Urinary bladder (tissue), 4 donors: ENCODE results near the gene NTMT1. TPM values are rescaled to one million over a fixed set of nuclear protein-coding genes. Genes with fewer than 3 reads are reported as not detected.

Experiments
- DNase-seq: peaks from one replicate; pipeline ENCODE4 v3.0.0-alpha.2; 2015; ENCODE audit errors: extremely low spot score
- H3K27ac ChIP-seq: one replicate; pipeline ENCODE4 v1.5.1; 2013; ENCODE audit warnings: low read depth, mild to moderate bottlenecking, moderate library complexity
- H3K36me3 ChIP-seq: one replicate; pipeline ENCODE4 v1.6.1; 2013; ENCODE audit warnings: mild to moderate bottlenecking, moderate library complexity; ENCODE audit not compliant: insufficient read depth
- H3K4me1 ChIP-seq: one replicate; pipeline ENCODE4 v1.6.1; 2013; ENCODE audit warnings: mild to moderate bottlenecking, moderate library complexity; ENCODE audit not compliant: insufficient read depth
- H3K4me3 ChIP-seq: one replicate; pipeline ENCODE4 v1.5.1; 2013; ENCODE audit warnings: low read depth, low read length
- WGBS: extraction: QIAGEN DNeasy Blood & Tissue Kit; methylation state at CpG from one replicate; pipeline ENCODE4 v1.1.7; 2013; 5-methylcytosine and 5-hydroxymethylcytosine counted together
- polyA plus RNA-seq: library from polyadenylated mRNA; stranded (reverse); fragments of 200-250 nt; gene quantifications from one replicate; pipeline ENCODE4 v1.2.3, GENCODE V29; 2013
- total RNA-seq: library from RNA; depleted of rRNA; stranded (reverse); fragments of >200 nt; gene quantifications from one replicate; pipeline ENCODE4 v1.2.3, GENCODE V29; 2014
- donor health status: healthy with polysubstance abuse.
- donor health status: healthy.

The NTMT1 gene
- total RNA-seq, result 12.8 TPM
- 46.7 TPM for polyA plus RNA-seq

DNA sequence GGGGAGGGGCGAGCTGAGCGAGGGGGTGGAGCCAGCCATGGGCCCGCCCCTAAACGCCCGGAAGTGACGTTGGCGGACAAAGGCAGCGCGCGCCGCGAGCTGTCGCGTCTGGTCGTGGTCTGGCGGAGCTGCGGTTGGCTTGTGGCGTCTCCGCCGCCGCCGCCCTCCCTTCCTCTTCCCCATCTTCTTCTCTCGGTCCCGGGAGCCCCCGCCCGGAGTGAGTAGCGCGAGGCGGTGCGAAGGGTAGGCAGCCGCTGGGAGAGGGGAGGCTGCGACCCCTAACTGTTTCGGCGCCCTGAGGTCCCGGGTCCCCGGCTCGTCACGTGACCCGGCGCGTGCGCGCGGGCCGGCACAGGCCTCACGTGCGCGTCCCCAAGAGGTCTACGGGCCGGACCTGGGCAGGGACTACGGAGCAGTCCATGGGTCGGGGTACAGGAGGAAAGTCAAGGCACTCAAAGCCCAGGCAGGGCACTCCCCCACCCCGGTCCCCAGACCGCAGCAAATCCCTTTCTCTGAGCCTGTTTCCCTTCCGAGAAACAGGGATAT is at the start of gene NTMT1:
Gene NTMT1, plus strand, starts transcription at position 85 of the 546 bp plus-strand sequence. CDS start 6,541 bp downstream, outside the sequence.
- no peaks in the 10 kb centered on the region for H3K4me1 ChIP-seq

DNA sequence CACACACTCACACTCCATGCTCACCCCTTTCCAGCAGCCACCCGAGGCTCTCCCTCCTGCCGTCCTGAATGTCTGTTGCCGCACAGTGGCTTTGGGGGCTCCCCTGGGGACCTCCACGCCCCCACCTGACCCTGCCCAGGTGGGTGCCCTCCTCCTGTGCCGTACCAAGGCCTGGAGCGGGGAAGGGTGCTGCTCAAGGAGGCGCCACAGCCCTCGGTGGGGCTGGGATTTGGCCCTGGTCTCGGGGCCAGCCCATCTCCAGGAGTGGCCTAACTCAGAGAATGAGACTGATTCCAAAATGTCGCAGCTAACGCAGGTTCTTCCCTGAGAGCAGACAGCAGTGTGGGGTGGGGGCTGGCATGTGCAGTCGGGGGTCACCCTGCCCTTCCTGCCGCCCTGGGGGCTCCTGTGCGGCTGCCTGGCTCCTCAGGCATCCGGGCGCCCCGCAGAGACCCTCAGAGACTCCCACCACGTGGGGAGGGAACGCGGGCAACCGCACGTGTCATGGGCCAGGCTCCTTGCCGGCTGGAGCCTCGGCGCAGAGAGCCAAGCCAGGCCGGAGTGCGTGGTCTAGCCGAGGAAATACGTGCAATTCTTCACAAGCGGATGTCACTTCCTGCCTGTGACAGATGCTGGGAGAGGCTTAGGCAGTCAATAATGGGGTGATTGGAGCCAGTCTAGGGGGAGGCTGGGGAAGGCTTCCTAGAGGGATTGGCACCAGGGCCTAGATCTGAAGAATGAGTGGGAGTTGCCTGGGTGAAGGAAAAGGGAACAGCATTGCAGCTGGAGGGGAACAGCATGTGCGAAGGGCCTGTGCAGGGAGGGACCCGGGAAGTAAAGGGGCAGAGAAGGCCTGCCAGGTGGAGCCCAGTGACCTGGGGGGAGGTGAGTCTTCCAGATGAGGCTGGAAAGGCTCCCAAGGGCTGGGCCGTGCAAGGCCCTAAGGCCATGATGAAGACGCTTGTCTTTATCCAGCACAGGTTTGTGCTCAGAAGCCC is 49.1 kb upstream of the NTMT1 start:
- 74% methylated on average over 34 of the region's 34 CpGs for WGBS
- Histone ChIP-seq H3K4me1 (no peaks in the 10 kb centered on the region), H3K27ac (no peak overlapping the region), H3K36me3 (no peaks in the 10 kb centered on the region), H3K4me3 (no peak overlapping the region)
- DNase-seq, result no peak

More for the DNA sequence above, at the start of gene NTMT1:
- no peak for DNase-seq
- WGBS, result under 1% methylated on average over 55 of the region's 55 CpGs
- Histone ChIP-seq H3K27ac (peak within 1 kb of the TSS; percentile 90), H3K4me3 (peak within 1 kb of the TSS; percentile 64), H3K36me3 (no peaks in the 10 kb centered on the region)

GRCh38 chr9:129579294-129579693 is 46.7 kb upstream of the NTMT1 start:
- no peak overlapping the region for H3K27ac ChIP-seq
- H3K4me3 ChIP-seq, result no peak overlapping the region
- 91% methylated on average over 3 of the region's 3 CpGs for WGBS
- H3K4me1 ChIP-seq, result no peaks in the 10 kb centered on the region
- no peaks in the 10 kb centered on the region for H3K36me3 ChIP-seq
- no peak for DNase-seq

GRCh38 chr9:129580211-129580915 is 45.6 kb upstream of the NTMT1 start:
- H3K4me1 ChIP-seq, result no peaks in the 10 kb centered on the region
- no peak for DNase-seq
- H3K4me3 ChIP-seq, result no peak overlapping the region
- 83% methylated on average over 11 of the region's 11 CpGs for WGBS
- no peak overlapping the region for H3K27ac ChIP-seq
- no peaks in the 10 kb centered on the region for H3K36me3 ChIP-seq

DNA sequence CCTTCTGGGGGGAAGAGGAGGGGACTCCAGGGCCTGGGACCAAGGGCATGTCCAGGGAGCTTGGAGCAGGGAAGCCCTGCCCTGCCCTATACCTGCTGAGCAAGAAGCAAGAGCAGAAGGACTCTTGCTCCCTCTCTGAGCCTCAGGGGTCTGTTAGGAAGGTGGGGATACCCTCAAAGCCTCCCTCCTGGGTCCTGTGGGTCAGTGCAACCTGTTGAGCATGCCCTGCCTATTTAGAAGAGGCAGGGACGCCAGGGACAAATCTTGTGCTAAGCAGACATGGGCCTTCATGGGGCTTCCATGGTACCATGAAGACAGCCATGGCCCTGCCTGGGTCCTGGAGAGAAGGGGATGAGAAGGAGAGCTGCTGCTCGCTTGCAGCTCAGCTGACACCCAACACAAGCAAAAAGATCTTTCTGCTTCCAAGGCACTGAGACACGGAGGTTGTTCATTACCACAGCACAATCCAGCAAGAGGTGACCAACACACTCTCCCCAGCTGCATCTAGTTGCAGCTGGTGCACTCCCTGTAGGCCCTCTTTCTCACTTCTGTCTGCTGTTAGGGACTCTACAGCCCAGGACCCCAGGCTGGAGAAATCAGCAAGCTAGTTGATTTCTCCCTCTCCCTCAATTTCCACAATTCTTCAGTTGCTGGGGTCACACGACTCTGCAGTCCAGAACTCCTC is 44.3 kb upstream of the NTMT1 start:
- Histone ChIP-seq H3K4me3 (no peak overlapping the region), H3K4me1 (no peaks in the 10 kb centered on the region), H3K36me3 (no peaks in the 10 kb centered on the region), H3K27ac (no peak overlapping the region)
- WGBS, result 75% methylated on average over 4 of the region's 4 CpGs
- no peak for DNase-seq

DNA sequence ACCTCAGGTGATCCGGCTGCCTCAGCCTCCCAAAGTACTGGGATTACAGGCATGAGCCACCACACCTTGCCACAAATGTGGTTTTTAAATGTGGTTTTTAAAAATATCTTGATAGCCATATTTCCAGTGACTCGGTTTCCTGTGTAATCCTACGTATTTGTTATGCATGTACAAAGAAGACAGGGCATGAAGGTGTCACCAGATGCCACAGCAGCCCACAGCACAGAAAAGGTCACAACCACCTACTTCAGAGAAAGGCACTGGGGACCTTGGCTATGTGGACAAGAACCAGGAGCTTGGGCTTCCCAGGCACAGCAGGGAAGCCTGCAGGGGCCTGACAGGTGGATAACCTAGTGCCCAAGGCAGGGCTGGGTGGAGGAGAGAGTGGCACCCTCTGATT is 43.1 kb upstream of the NTMT1 start:
- no peak for DNase-seq
- H3K27ac ChIP-seq, result no peak overlapping the region
- H3K4me1 ChIP-seq, result no peaks in the 10 kb centered on the region
- WGBS, result 91% methylated on average over 3 of the region's 3 CpGs
- H3K36me3 ChIP-seq, result no peaks in the 10 kb centered on the region
- H3K4me3 ChIP-seq, result no peak overlapping the region

DNA sequence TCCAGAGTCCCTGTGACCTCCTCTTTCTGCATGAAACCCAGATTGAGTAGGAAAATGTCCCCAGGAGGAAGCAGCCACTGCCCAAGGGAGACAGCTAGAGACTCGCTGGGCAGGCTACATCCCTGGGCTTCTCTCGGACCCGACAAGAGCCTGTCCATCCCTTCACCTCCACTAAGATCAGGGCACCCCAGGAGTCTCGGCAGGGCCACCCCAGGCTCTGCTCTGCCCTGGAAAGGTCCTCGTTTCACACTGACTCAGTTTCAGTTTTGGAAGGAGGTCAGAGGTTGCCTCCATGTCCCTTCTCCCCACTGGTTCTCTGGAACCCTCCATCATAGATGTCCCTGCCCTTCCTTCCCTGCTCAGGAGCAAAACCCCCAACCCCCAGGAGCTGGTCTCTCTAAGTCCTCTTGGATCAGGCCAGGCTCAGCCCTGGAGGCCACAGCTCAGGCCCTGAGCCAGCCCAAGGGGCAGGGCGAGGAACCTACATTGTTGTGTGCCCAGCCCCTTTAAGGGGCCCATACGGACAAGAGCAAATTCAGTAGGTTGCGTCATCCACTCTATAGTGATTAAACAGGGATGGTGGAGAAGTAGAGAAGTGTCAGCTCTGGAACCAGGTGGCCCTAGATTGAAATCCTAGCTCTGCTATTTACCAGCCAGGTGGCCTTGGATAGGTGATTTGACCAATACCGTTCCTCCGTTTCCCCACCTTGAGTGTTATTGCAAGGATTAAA is 42.5 kb upstream of the NTMT1 start:
- Histone ChIP-seq H3K4me3 (no peak overlapping the region), H3K27ac (no peak overlapping the region), H3K4me1 (no peaks in the 10 kb centered on the region), H3K36me3 (no peaks in the 10 kb centered on the region)
- WGBS, result 86% methylated on average over 10 of the region's 10 CpGs
- DNase-seq, result no peak

DNA sequence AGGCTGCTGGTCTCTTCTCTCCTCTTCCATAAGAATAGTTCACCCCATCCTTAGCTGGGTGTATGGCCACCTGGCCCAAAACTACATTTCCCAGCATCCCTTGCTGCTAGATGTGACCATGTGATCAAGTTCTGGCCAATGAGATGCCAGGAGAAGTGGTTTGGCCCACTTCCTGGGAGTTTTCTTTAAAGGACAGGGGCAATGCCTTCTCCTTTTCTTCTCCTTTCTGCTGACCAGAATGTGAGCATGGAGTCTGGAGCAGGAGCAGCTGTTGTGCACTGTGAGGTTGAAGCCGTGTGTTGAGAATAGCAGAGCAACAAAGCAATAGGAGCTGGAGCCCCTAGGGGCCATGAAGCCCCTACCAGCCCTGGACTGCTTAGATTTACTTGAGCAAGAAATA is 41.8 kb upstream of the NTMT1 start:
- DNase-seq, result no peak
- no peak overlapping the region for H3K4me3 ChIP-seq
- no peaks in the 10 kb centered on the region for H3K4me1 ChIP-seq
- 84% methylated on average over 1 of the region's 1 CpG for WGBS
- no peak overlapping the region for H3K27ac ChIP-seq
- no peaks in the 10 kb centered on the region for H3K36me3 ChIP-seq

DNA sequence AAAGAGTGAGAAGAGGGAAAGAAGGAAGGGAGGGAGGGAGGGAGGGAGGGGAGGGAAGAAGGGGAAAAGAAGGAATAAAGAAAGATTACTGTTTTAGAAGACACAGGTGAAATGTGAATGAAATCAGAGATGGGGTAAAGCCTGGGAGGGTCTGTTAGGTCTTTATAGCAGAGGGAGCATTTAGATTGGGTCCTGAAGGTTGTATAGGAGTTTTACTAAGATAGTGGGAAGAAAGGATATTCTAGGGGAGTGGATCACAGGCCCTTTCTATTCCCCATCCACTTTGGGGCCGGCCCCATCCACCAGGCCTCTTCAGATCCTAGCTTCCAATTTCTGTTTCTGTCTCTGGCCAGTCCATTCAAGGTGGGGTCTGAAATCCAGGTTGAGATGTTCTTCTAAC is 40.6 kb upstream of the NTMT1 start:
- Histone ChIP-seq H3K4me1 (no peaks in the 10 kb centered on the region), H3K27ac (no peak overlapping the region), H3K4me3 (no peak overlapping the region), H3K36me3 (no peaks in the 10 kb centered on the region)
- WGBS, result 97% methylated on average over 1 of the region's 1 CpG
- DNase-seq, result no peak

DNA sequence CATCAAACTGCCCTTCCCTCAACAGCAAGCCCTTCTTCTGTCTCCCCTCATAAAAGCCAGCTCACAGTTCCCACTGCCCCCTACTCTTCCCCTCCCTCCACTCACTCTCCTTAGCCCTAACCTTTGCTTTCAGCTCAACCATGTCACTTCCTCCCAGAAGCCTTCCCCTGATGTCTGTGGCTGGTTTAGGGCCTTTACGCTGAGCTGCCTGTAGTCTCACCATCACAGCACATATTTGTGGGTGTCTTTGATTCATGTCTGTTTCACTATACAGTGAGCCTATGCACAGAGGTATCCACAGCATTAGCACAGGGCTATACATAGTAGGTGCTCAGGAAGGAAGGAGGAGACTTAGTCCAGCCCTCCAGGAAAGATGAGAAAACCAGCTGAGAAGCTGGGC is 39.7 kb upstream of the NTMT1 start:
- no peak for DNase-seq
- WGBS, result 98% methylated on average over 1 of the region's 1 CpG
- Histone ChIP-seq H3K4me3 (no peak overlapping the region), H3K4me1 (no peaks in the 10 kb centered on the region), H3K27ac (no peak overlapping the region), H3K36me3 (no peaks in the 10 kb centered on the region)

DNA sequence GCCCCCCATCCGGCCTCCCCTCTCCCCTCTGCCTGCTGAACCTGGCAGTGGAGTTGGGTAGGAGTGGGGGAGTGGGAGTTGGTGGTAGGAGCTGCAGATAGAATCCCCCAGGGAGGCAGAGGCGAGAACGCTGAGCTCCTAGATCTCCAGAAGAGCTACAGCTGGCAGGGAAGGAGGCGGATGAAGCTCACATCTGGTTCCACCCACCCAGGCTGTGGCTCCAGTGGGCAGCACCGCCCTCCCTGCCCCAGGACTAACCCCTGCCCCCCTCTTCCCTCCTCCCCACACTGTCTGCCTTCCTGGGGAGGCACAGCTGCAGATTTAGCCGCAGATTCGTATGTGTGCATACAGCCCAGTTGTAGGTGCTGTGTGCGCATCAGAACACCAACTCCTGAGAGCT is 39.3 kb upstream of the NTMT1 start:
- Histone ChIP-seq H3K4me1 (no peaks in the 10 kb centered on the region), H3K27ac (no peak overlapping the region), H3K4me3 (no peak overlapping the region), H3K36me3 (no peaks in the 10 kb centered on the region)
- WGBS, result 58% methylated on average over 8 of the region's 8 CpGs
- DNase-seq, result no peak

DNA sequence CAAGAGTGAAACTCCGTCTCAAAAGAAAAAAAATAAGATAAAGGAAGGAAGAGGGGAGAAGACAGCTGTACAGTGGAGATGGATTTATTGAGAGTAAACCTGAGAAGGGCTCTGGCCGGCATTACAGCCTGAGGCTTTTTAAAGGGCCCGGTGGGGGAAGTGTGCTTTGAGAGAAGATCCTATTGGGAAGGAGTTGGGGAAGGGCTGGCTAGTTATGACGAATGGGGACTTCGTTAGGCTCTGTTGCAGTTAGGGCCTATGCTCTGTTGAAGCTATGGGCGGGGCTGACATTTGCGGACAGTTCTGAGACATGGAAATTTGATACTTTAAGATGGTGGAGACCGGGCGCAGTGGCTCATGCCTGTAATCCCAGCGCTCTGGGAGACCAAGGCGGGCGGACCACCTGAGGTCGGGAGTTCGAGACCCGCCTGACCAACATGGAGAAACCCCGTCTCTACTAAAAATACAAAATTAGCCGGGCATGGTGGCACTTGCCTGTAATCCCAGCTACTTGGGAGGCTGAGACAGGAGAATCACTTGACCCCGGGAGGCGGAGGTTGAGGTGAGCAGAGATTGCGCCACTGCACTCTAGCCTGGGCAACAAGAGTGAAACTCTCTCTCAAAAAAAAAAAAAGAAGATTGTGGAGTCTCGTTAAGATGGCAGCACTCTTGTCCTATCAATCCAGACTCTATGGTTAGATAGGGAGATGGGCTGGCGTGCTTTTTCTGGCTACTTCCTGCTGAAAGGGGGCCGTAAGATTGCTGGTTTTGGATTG is 38.3 kb upstream of the NTMT1 start:
- WGBS, result 77% methylated on average over 23 of the region's 23 CpGs
- Histone ChIP-seq H3K27ac (no peak overlapping the region), H3K4me1 (no peaks in the 10 kb centered on the region), H3K4me3 (no peak overlapping the region), H3K36me3 (no peaks in the 10 kb centered on the region)
- no peak for DNase-seq
